LNCaP clone FGC (cell line): ENCODE results near the gene MBNL2.

Experiments
- DNase-seq: peaks from one replicate; pipeline ENCODE4 v3.0.0-alpha.2; 2011; ENCODE audit warnings: low read depth
- H3K4me3 ChIP-seq: 2 replicates; pipeline ENCODE4 v1.5.1; 2011; ENCODE audit warnings: mild to moderate bottlenecking, low read depth, low read length, control low read depth
- CTCF ChIP-seq: IDR thresholded peaks from 2 replicates; pipeline ENCODE4 v1.5.1; 2012; ENCODE audit warnings: mild to moderate bottlenecking; ENCODE audit not compliant: control insufficient read depth, insufficient read depth; ENCODE audit errors: extremely low read depth

Gene MBNL2

GRCh38 chr13:97185751-97186150 is 36.4 kb upstream of the MBNL2 start:
- TF ChIP-seq CTCF: no peak
- no peak overlapping the region for H3K4me3 ChIP-seq
- DNase-seq: no peak

- DNase-seq: no peak
- no peak for TF ChIP-seq CTCF
- H3K4me3 ChIP-seq: no peak overlapping the region
Observed at GRCh38 chr13:97188207-97188606, 33.9 kb upstream of the MBNL2 start.

- no peak overlapping the region for H3K4me3 ChIP-seq
- no peak for TF ChIP-seq CTCF
- DNase-seq: no peak
Observed at GRCh38 chr13:97189928-97190327, 32.2 kb upstream of the MBNL2 start.

GRCh38 chr13:97191142-97191541 is 31.0 kb upstream of the MBNL2 start:
- DNase-seq: no peak

GRCh38 chr13:97191615-97192014 is 30.5 kb upstream of the MBNL2 start:
- H3K4me3 ChIP-seq: no peak overlapping the region
- no peak for DNase-seq
- TF ChIP-seq CTCF: no peak

More at GRCh38 chr13:97191142-97191541, 31.0 kb upstream of the MBNL2 start:
- H3K4me3 ChIP-seq: no peak overlapping the region
- no peak for TF ChIP-seq CTCF

- H3K4me3 ChIP-seq: no peak overlapping the region
- no peak for TF ChIP-seq CTCF
- DNase-seq: no peak
Observed at GRCh38 chr13:97192166-97192565, 30.0 kb upstream of the MBNL2 start.

- TF ChIP-seq CTCF: no peak
- no peak overlapping the region for H3K4me3 ChIP-seq
- DNase-seq: no peak
Observed at GRCh38 chr13:97193577-97193976, 28.6 kb upstream of the MBNL2 start.
